Skin of body (tissue), 3 donors: Measurements from ENCODE around the gene ADCY9. TPM values are rescaled to one million over a fixed set of nuclear protein-coding genes. Genes with fewer than 3 reads are reported as not detected.

Experiments
- DNase-seq: peaks from one replicate; lab custom pipeline; 2025; lab: John Stamatoyannopoulos, UW
- small RNA-seq: library from RNA; depleted of rRNA; stranded (forward); fragments of <200 nt; gene quantifications from one replicate; pipeline ENCODE3, GENCODE V24; 2014; ENCODE audit warnings: low replicate concordance
- total RNA-seq: library from RNA; depleted of rRNA; stranded (reverse); fragments of >200 nt; gene quantifications from one replicate; pipeline ENCODE4 v1.2.3, GENCODE V29; 2014

The ADCY9 gene
- total RNA-seq, 1 donor from 2014 or later: 11.1 TPM

DNA sequence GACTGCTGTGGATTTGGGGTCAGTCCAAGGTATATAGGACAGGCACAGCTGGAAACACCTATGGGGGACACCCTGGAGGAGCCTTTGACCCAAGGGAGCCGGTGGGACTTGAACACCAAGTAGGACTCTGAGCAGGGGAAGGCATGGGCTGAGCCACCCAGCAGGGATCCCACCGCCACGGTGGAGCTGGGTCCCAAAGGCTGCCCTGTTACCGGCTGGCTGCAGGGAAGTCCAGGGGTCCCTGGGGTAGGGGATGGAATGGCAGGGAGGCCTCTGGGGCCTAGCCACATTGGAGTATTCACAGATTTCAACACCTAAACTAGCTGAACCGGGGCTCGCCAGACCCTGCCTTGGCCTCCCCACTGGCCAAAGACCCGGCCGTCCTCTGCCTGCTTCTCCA lies 196.0 kb downstream of the ADCY9 start:
- DNase-seq: no peak

DNA sequence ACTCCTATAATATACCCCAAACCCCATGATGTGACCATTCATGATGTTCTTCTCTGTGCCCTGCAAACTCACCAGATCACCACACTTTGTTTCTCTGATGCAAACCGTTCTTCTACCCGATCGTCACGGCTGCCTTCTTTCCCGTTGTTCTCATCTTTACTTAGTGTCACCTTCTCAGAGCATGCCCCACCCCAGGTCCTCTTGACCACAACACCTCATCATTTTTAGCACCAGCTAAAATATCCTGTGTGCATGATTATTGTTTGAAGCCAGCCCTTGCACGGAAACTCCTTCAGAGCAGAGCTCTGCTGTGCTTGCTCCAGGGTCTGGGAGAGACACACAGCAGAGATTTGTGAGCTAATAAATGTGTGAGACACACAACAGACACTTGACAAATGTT lies 196.8 kb downstream of the ADCY9 start:
- DNase-seq: no peak

DNA sequence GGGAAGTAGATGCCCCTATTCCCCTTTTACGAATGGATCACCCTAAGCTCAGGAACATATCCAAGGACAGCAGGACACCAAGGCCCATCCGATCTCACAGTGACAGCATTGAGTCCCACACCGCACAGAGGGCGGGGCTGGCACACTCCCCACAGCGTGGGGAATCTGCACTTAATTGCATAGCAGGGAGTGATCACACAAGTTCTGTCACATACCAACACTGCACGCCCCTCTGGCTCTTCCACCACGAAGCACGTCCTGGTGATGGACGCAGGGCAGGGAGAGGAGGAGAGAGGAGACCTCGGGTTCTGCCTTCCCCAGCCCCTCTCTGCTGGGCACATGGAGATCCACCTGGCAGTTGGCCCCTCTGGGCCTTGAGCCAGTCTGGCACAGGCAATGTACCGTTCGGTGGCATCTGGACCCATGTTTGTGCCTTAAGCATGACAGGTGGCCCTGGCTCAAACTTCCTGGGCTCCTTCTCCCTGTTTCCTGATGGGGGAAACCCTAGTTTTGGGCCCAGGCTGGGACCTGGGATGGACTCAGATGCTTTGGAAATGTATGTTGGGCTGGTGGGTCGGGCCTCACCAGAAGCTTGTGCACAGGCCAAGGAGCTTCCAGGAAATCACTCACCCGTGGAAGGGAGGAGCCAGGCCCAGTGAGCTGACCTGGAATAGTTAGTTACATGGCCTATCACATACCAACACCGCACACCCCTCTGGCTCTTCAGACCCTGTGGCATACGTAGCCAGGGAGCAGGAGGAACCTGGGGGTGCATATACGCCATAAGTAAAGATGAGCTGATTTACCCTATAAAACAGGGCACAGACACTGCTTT lies 200.6 kb downstream of the ADCY9 start:
- DNase-seq: no peak

DNA sequence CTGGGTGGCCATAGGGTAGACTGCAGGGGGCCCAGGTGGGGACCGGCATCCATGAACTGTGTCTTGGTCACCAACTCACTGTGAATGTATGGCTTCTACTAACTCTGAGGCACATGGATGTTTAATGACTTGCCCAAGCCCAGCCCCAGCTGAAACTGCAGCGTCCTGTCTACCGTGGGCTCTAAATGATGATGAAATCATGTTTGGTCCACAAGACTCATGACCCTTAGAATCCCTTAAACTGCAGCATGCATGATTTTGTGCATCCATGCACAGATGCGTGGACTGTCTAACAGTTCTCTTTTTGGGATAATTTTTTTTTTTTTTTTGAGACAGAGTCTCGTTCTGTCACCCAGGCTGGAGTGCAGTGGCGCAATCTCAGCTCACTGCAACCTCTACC lies 203.3 kb downstream of the ADCY9 start:
- no peak for DNase-seq

Small RNA genes lying within 50 kb of the gene (small RNA-seq; reads per million reads assigned to genes)
- gene AC009171.1: not detected

Other genes with a start within 250 kb of the ADCY9 start
- 105 TPM for gene CREBBP, start 235.7 kb downstream of the ADCY9 start, total RNA-seq
- 27.8 TPM for gene SRL, start 125.6 kb upstream of the ADCY9 start, total RNA-seq
- 9.3 TPM for gene TFAP4, start 156.6 kb upstream of the ADCY9 start, total RNA-seq
- 4.4 TPM for gene GLIS2, start 199.6 kb upstream of the ADCY9 start, total RNA-seq
- 16.5 TPM for gene PAM16, start 234.9 kb upstream of the ADCY9 start, total RNA-seq